H1 (cell line): Measurements from ENCODE around the gene WDR5. TPM values are rescaled to one million over a fixed set of nuclear protein-coding genes. Genes with fewer than 3 reads are reported as not detected.

ENCODE experiments used
- ATF3 ChIP-seq: IDR thresholded peaks from 2 replicates; pipeline ENCODE4 v1.6.1; 2011; ENCODE audit warnings: low read depth, mild to moderate bottlenecking, low read length; ENCODE audit not compliant: insufficient read depth
- CHD7 ChIP-seq: fragments of 300-600 bp; sonication (generic); IDR thresholded peaks from 2 replicates; pipeline ENCODE4 v1.7.1; 2012; ENCODE audit warnings: low read length, moderate library complexity, mild to moderate bottlenecking, inconsistent platforms; ENCODE audit not compliant: insufficient replicate concordance
- RFX5 ChIP-seq: IDR thresholded peaks from 2 replicates; pipeline ENCODE4 v1.6.1; 2011; ENCODE audit warnings: low read depth, low read length, improper control_type of control experiment, borderline replicate concordance
- RXRA ChIP-seq: IDR thresholded peaks from 2 replicates; pipeline ENCODE4 v1.6.1; 2011; ENCODE audit warnings: low read depth, mild to moderate bottlenecking, low read length, moderate library complexity; ENCODE audit not compliant: insufficient read depth
- SUZ12 ChIP-seq: fragments of 200-600 bp; sonication (generic); IDR thresholded peaks from 2 replicates; pipeline ENCODE4 v1.6.1; 2012; ENCODE audit warnings: mild to moderate bottlenecking, inconsistent platforms, low read length, moderate library complexity, mixed read lengths
- polyA plus RNA-seq, 7 experiments: library from polyadenylated mRNA; depleted of rRNA in 3 of 7; stranded (reverse) in 5 of 7; unstranded in 2 of 7; fragments of >200 nt in 5 of 7; fragments of 200-250 nt in 2 of 7; gene quantifications; 1 replicate in 5 of 7; 2 replicates in 1 of 7; 4 replicates in 1 of 7; pipeline versions ENCODE4 v1.2.1 to v1.2.3, GENCODE V29; 2011 to 2013; ENCODE audit warnings: missing spikeins in 2 of 7, mixed read lengths in 2 of 7
- total RNA-seq: library from RNA; stranded (reverse); fragmentation: NEBNext Ultra II Directional; extraction: Animal tissue kit (Norgen Biotek cat#: 25700); gene quantifications from 2 replicates; pipeline ENCODE4 v1.2.1, GENCODE V29; 2021

The WDR5 gene
- total and polyA plus RNA-seq, 2 of the 8 experiments (the other 6 are each of a cell fraction or from before 2014, with no cell fraction given): 38.4 to 68.1 TPM

- no peak for TF ChIP-seq CHD7
- TF ChIP-seq SUZ12: no peak
- no peak for TF ChIP-seq RFX5
- TF ChIP-seq RXRA: no peak
- TF ChIP-seq ATF3: no peak
Measured at GRCh38 chr9:134179918-134180785, 44.3 kb downstream of the WDR5 start (continued).
